Osteoblast (primary cell): Measurements from ENCODE around the gene DNPEP. TPM values are rescaled to one million over a fixed set of nuclear protein-coding genes. Genes with fewer than 3 reads are reported as not detected.
A peak's percentile ranks its signal among the peaks of the same experiment; 100 is the strongest.

Experiments
- DNase-seq: peaks from one replicate; pipeline ENCODE4 v3.0.0; 2011; ENCODE audit warnings: low spot score, mixed read lengths; ENCODE audit not compliant: insufficient read length; ENCODE audit errors: missing footprints
- H2AFZ ChIP-seq: 2 replicates; pipeline ENCODE4 v1.6.0; 2011; ENCODE audit warnings: mild to moderate bottlenecking, low read length
- H3K27ac ChIP-seq: 2 replicates; pipeline ENCODE4 v1.5.1; 2011; ENCODE audit warnings: mild to moderate bottlenecking, low read depth, low read length, moderate library complexity
- H3K27me3 ChIP-seq: 2 replicates; pipeline ENCODE4 v1.6.0; 2012; ENCODE audit warnings: mild to moderate bottlenecking, control low read depth, inconsistent platforms, low read length, moderate library complexity; ENCODE audit not compliant: insufficient read depth
- H3K36me3 ChIP-seq: 2 replicates; pipeline ENCODE4 v1.5.1; 2011; ENCODE audit warnings: mild to moderate bottlenecking, low read length, control low read depth, moderate library complexity; ENCODE audit not compliant: insufficient read depth
- H3K4me1 ChIP-seq: 2 replicates; pipeline ENCODE4 v1.5.1; 2011; ENCODE audit warnings: mild to moderate bottlenecking, low read length, control low read depth, moderate library complexity; ENCODE audit not compliant: insufficient read depth
- H3K4me2 ChIP-seq: 2 replicates; pipeline ENCODE4 v1.6.0; 2011; ENCODE audit warnings: mild to moderate bottlenecking, low read length; ENCODE audit not compliant: insufficient read depth
- H3K4me3 ChIP-seq: fragments of 200-600 bp; sonication (generic); 3 replicates; pipeline ENCODE4 v1.5.1; 2012; ENCODE audit warnings: mild to moderate bottlenecking, low read length, inconsistent platforms; ENCODE audit not compliant: insufficient read depth
- H3K79me2 ChIP-seq: 2 replicates; pipeline ENCODE4 v1.6.0; 2012; ENCODE audit warnings: mild to moderate bottlenecking, low read length, control low read depth, inconsistent platforms; ENCODE audit not compliant: insufficient read depth
- H3K9me3 ChIP-seq: 2 replicates; pipeline ENCODE4 v1.5.1; 2011; ENCODE audit warnings: low read depth, low read length, control low read depth
- H4K20me1 ChIP-seq: 2 replicates; pipeline ENCODE4 v1.6.0; 2012; ENCODE audit warnings: mild to moderate bottlenecking, low read length, control low read depth; ENCODE audit not compliant: insufficient read depth
- total RNA-seq: library from RNA; depleted of rRNA; stranded (reverse); fragments of >200 nt; gene quantifications from 2 replicates; pipeline ENCODE4 v1.2.3, GENCODE V29; 2012
- TF ChIP-seq, protein P1 (sequence below): IDR thresholded peaks from 2 replicates; pipeline ENCODE4 v1.5.1; 2011; ENCODE audit warnings: mild to moderate bottlenecking, low read depth, low read length, moderate library complexity; ENCODE audit errors: extremely low read depth

DNPEP gene
- total RNA-seq, 1 donor: 67.3 TPM

DNA sequence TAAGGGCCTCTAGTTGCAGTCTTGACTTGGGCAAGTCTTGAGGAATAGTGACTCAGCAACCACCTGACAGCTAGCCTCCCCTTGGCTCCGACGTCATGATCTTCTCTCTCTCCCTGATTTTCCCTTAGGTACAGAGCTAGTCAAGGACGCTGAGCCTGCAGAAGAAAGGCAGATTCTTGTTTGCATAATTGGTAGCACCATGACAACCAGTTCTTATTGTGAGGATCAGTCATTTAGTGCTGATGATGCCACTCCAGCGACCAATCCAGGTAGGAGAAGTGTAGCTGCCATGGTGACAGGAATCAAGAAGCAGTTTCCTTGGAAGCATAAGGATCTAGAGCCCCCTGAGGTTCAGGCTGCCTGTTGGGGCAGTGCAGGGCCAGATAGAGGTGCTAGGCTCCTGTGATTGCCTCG lies 52.3 kb downstream of the DNPEP start:
- H4K20me1 ChIP-seq: no peaks in the 10 kb centered on the region
- TF ChIP-seq, protein P1, sequence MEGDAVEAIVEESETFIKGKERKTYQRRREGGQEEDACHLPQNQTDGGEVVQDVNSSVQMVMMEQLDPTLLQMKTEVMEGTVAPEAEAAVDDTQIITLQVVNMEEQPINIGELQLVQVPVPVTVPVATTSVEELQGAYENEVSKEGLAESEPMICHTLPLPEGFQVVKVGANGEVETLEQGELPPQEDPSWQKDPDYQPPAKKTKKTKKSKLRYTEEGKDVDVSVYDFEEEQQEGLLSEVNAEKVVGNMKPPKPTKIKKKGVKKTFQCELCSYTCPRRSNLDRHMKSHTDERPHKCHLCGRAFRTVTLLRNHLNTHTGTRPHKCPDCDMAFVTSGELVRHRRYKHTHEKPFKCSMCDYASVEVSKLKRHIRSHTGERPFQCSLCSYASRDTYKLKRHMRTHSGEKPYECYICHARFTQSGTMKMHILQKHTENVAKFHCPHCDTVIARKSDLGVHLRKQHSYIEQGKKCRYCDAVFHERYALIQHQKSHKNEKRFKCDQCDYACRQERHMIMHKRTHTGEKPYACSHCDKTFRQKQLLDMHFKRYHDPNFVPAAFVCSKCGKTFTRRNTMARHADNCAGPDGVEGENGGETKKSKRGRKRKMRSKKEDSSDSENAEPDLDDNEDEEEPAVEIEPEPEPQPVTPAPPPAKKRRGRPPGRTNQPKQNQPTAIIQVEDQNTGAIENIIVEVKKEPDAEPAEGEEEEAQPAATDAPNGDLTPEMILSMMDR: no peak
- no peak for DNase-seq
- H3K9me3 ChIP-seq: no peaks in the 10 kb centered on the region
- no peak overlapping the region for H3K4me2 ChIP-seq
- H2AFZ ChIP-seq: no peak overlapping the region
- H3K4me1 ChIP-seq: no peaks in the 10 kb centered on the region
- no peaks in the 10 kb centered on the region for H3K36me3 ChIP-seq
- H3K27ac ChIP-seq: no peak overlapping the region
- peaks cover 48% of the 10 kb centered on the region for H3K27me3 ChIP-seq
- H3K79me2 ChIP-seq: no peaks in the 10 kb centered on the region
- H3K4me3 ChIP-seq: no peak overlapping the region

DNA sequence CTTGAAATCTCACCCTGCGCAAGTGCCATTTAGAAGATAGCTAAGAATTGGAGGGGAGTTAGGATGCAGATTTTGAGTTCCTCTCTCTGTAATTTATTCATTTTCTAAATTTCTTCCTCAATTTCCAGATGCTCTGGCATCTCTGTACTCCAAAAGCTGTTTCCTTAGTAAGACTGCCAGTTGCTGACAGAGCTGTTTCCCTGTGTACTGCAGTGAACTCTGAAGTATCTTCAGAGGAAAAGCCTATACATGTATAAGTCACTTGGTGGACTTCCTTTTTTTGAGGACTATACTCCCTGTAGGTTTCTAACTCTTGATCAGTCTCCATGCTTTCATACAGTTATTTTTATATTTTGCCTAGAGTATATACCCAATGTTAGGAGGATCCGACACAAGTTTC lies 53.6 kb downstream of the DNPEP start:
- Histone ChIP-seq H3K4me1 (no peaks in the 10 kb centered on the region), H3K27me3 (peaks cover 46% of the 10 kb centered on the region), H3K79me2 (no peaks in the 10 kb centered on the region), H3K4me2 (no peak overlapping the region), H3K4me3 (no peak overlapping the region), H2AFZ (no peak overlapping the region), H3K9me3 (no peaks in the 10 kb centered on the region), H3K27ac (no peak overlapping the region), H4K20me1 (no peaks in the 10 kb centered on the region), H3K36me3 (no peaks in the 10 kb centered on the region)
- DNase-seq: no peak
- TF ChIP-seq, protein P1: no peak

DNA sequence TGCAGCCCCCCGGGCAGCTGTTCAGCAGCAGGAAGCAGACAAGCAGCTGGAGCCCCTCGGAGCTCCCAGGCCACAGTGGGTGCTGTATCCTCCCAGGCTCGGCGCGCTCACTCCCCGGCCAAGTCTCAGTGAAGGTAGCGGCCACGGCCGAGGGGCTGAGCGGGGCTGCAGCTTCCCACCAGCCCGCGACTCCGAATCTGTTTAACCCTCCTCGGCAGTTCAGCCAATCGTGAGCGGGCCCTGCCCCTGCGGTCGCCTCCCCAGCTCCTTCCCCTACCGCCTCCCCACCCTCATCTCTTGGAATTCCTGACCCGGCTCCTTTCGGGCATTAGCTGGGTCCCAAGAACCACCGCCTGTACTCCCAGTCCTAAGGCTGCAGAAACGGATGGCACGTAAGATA lies 55.2 kb downstream of the DNPEP start, which contains the start of gene RESP18:
TSS of gene RESP18 (minus strand) at position 203 of the 400 bp plus-strand sequence.
- no peak within 1 kb of the TSS for H2AFZ ChIP-seq
- H3K4me1 ChIP-seq: no peaks in the 10 kb centered on the region
- no peaks in the 10 kb centered on the region for H3K79me2 ChIP-seq
- peaks cover 55% of the 10 kb centered on the region for H3K27me3 ChIP-seq
- no peak within 1 kb of the TSS for H3K4me3 ChIP-seq
- no peaks in the 10 kb centered on the region for H3K9me3 ChIP-seq
- TF ChIP-seq, protein P1: no peak
- no peak within 1 kb of the TSS for H3K27ac ChIP-seq
- DNase-seq: peak; percentile 75
- no peaks in the 10 kb centered on the region for H4K20me1 ChIP-seq
- no peaks in the 10 kb centered on the region for H3K36me3 ChIP-seq
- H3K4me2 ChIP-seq: no peak within 1 kb of the TSS

DNA sequence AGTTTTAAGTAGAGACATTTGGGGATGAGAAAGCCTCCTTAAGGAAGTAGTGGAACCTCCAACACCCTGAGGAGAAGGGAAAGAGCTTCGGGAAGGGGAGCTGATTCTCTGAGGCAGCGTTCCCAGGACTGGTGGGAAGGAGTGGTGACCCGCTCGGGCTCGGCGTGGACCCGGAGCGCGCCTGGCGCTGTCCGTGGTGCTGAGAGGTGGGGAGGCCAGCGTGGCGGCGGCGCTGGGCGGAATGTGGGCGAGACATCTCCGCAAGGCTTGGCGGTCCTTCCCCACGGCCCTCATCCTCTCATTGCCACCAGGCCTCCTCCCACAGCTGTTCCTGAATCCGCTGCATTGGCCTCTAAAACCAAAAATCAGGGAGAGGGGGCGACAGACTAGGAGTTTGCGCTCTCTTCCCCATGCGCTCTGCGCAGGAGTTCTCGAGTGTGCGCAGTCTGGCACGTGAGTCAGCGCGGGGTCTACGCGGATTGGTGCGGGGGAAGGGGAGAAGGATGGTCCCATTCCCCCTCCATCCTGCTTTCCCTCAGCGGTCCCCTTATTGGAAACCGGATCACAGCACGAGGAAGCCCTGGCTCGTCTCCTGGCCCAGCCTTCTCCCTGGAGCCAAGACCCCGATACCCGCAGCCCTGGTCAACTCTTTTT lies 56.0 kb downstream of the DNPEP start:
- Histone ChIP-seq H4K20me1 (no peaks in the 10 kb centered on the region), H3K27me3 (peaks cover 57% of the 10 kb centered on the region), H2AFZ (no peak overlapping the region), H3K4me1 (no peaks in the 10 kb centered on the region), H3K27ac (no peak overlapping the region), H3K36me3 (no peaks in the 10 kb centered on the region), H3K4me2 (no peak overlapping the region), H3K79me2 (no peaks in the 10 kb centered on the region), H3K9me3 (no peaks in the 10 kb centered on the region), H3K4me3 (no peak overlapping the region)
- TF ChIP-seq, protein P1: no peak
- peak; percentile 68 for DNase-seq
